T-helper 17 cell (primary cell): Measurements from ENCODE around the gene OSTN. TPM values are rescaled to one million over a fixed set of nuclear protein-coding genes. Genes with fewer than 3 reads are reported as not detected.

Experiments
- ATAC-seq: fragments of 150-1000 bp; cut with Tn5 transposase; 2 replicates; pipeline ENCODE4 v1.10.0; 2021; ENCODE audit warnings: mild to moderate bottlenecking, moderate library complexity
- DNase-seq, 3 donors: peaks; one replicate each; pipeline versions ENCODE4 v3.0.0 to v3.0.0-alpha.2; 2020 to 2021
- H3K9me3 ChIP-seq: one replicate; pipeline ENCODE4 v1.7.0; 2013; ENCODE audit warnings: low read length, mild to moderate bottlenecking; ENCODE audit not compliant: control insufficient read depth, poor library complexity, severe bottlenecking
- H3K27ac Mint-ChIP-seq: one replicate; pipeline ENCODE4 v1.8.0; 2022; ENCODE audit warnings: mild to moderate bottlenecking, moderate library complexity, mixed read lengths
- H3K27me3 Mint-ChIP-seq: one replicate; pipeline ENCODE4 v1.8.0; 2022; ENCODE audit warnings: mixed read lengths
- H3K36me3 Mint-ChIP-seq: one replicate; pipeline ENCODE4 v1.8.0; 2022; ENCODE audit warnings: low read depth, mixed read lengths
- H3K4me1 Mint-ChIP-seq: one replicate; pipeline ENCODE4 v1.8.0; 2022; ENCODE audit warnings: mild to moderate bottlenecking, mixed read lengths
- H3K4me3 Mint-ChIP-seq: one replicate; pipeline ENCODE4 v1.8.0; 2022; ENCODE audit warnings: mild to moderate bottlenecking, moderate library complexity, mixed read lengths
- total RNA-seq, 4 donors: library from RNA in 2 of 4; stranded (reverse) in 2 of 4; gene quantifications; one replicate each; pipeline ENCODE4 v1.2.3 and lab custom pipeline; 2022 to 2026

The OSTN gene
- total RNA-seq, 2 donors from 2014 or later: not detected

- Mint-ChIP-seq H3K27me3 (no peaks in the 10 kb centered on the region), H3K4me3 (no peak overlapping the region), H3K4me1 (no peaks in the 10 kb centered on the region), H3K27ac (no peak overlapping the region), H3K36me3 (no peaks in the 10 kb centered on the region)
- DNase-seq (no peak), ATAC-seq (no peak)
- H3K9me3 ChIP-seq: no peaks in the 10 kb centered on the region
Observed at GRCh38 chr3:191192941-191193340, 6.1 kb upstream of the OSTN start.

GRCh38 chr3:191197761-191198306 lies 1.2 kb upstream of the OSTN start:
- H3K36me3 Mint-ChIP-seq: no peaks in the 10 kb centered on the region
- H3K27ac Mint-ChIP-seq: no peak overlapping the region
- no peaks in the 10 kb centered on the region for H3K9me3 ChIP-seq
- DNase-seq: no peak
- ATAC-seq: no peak
- no peaks in the 10 kb centered on the region for H3K4me1 Mint-ChIP-seq
- no peak overlapping the region for H3K4me3 Mint-ChIP-seq
- no peaks in the 10 kb centered on the region for H3K27me3 Mint-ChIP-seq

GRCh38 chr3:191198480-191198879 lies 561 bp upstream of the OSTN start:
- H3K9me3 ChIP-seq: no peaks in the 10 kb centered on the region
- Mint-ChIP-seq H3K27me3 (no peaks in the 10 kb centered on the region), H3K4me3 (no peak overlapping the region), H3K36me3 (no peaks in the 10 kb centered on the region), H3K27ac (no peak overlapping the region), H3K4me1 (no peaks in the 10 kb centered on the region)
- ATAC-seq (no peak), DNase-seq (no peak)

- Mint-ChIP-seq H3K4me3 (no peak overlapping the region), H3K36me3 (no peaks in the 10 kb centered on the region), H3K27me3 (no peaks in the 10 kb centered on the region), H3K27ac (no peak overlapping the region), H3K4me1 (no peaks in the 10 kb centered on the region)
- H3K9me3 ChIP-seq: no peaks in the 10 kb centered on the region
- DNase-seq (no peak), ATAC-seq (no peak)
Observed at GRCh38 chr3:191210032-191210431, 11.0 kb downstream of the OSTN start.

- H3K9me3 ChIP-seq: no peaks in the 10 kb centered on the region
- peaks cover 3% of the 10 kb centered on the region for H3K36me3 Mint-ChIP-seq
- DNase-seq: no peak
- H3K4me1 Mint-ChIP-seq: no peaks in the 10 kb centered on the region
- H3K4me3 Mint-ChIP-seq: no peak overlapping the region
- H3K27ac Mint-ChIP-seq: no peak overlapping the region
- H3K27me3 Mint-ChIP-seq: no peaks in the 10 kb centered on the region
- no peak for ATAC-seq
Observed at GRCh38 chr3:191216510-191216909, 17.5 kb downstream of the OSTN start.

GRCh38 chr3:191217301-191217700 lies 18.3 kb downstream of the OSTN start:
- H3K27me3 Mint-ChIP-seq: no peaks in the 10 kb centered on the region
- no peak overlapping the region for H3K4me3 Mint-ChIP-seq
- H3K36me3 Mint-ChIP-seq: peaks cover 3% of the 10 kb centered on the region
- no peaks in the 10 kb centered on the region for H3K9me3 ChIP-seq
- DNase-seq (no peak), ATAC-seq (no peak)
- no peak overlapping the region for H3K27ac Mint-ChIP-seq
- no peaks in the 10 kb centered on the region for H3K4me1 Mint-ChIP-seq

- H3K27ac Mint-ChIP-seq: no peak overlapping the region
Observed at GRCh38 chr3:191220908-191221307, 21.9 kb downstream of the OSTN start.

GRCh38 chr3:191221638-191222037 lies 22.6 kb downstream of the OSTN start:
- ATAC-seq: no peak
- H3K27ac Mint-ChIP-seq: no peak overlapping the region

More at GRCh38 chr3:191220908-191221307, 21.9 kb downstream of the OSTN start:
- DNase-seq (no peak), ATAC-seq (no peak)
- Mint-ChIP-seq H3K27me3 (no peaks in the 10 kb centered on the region), H3K36me3 (peaks cover 3% of the 10 kb centered on the region), H3K4me1 (no peaks in the 10 kb centered on the region), H3K4me3 (no peak overlapping the region)
- H3K9me3 ChIP-seq: no peaks in the 10 kb centered on the region

GRCh38 chr3:191227541-191227940 lies 28.5 kb downstream of the OSTN start:
- H3K4me3 Mint-ChIP-seq: no peak overlapping the region
- no peaks in the 10 kb centered on the region for H3K4me1 Mint-ChIP-seq
- no peaks in the 10 kb centered on the region for H3K27me3 Mint-ChIP-seq
- no peak overlapping the region for H3K27ac Mint-ChIP-seq
- ATAC-seq (no peak), DNase-seq (no peak)
- H3K36me3 Mint-ChIP-seq: no peaks in the 10 kb centered on the region
- no peaks in the 10 kb centered on the region for H3K9me3 ChIP-seq

More at GRCh38 chr3:191221638-191222037, 22.6 kb downstream of the OSTN start:
- no peaks in the 10 kb centered on the region for H3K9me3 ChIP-seq
- no peaks in the 10 kb centered on the region for H3K4me1 Mint-ChIP-seq
- peaks cover 3% of the 10 kb centered on the region for H3K36me3 Mint-ChIP-seq
- no peak overlapping the region for H3K4me3 Mint-ChIP-seq
- no peak for DNase-seq
- no peaks in the 10 kb centered on the region for H3K27me3 Mint-ChIP-seq

GRCh38 chr3:191234216-191234615 lies 35.2 kb downstream of the OSTN start:
- Mint-ChIP-seq H3K4me1 (no peaks in the 10 kb centered on the region), H3K27me3 (no peaks in the 10 kb centered on the region)
- ATAC-seq: no peak

GRCh38 chr3:191235331-191236314 lies 36.6 kb downstream of the OSTN start:
- no peaks in the 10 kb centered on the region for H3K4me1 Mint-ChIP-seq
- H3K9me3 ChIP-seq: no peaks in the 10 kb centered on the region
- no peaks in the 10 kb centered on the region for H3K36me3 Mint-ChIP-seq
- ATAC-seq (no peak), DNase-seq (no peak)
- no peaks in the 10 kb centered on the region for H3K27me3 Mint-ChIP-seq
- no peak overlapping the region for H3K4me3 Mint-ChIP-seq
- no peak overlapping the region for H3K27ac Mint-ChIP-seq

More at GRCh38 chr3:191234216-191234615, 35.2 kb downstream of the OSTN start:
- H3K36me3 Mint-ChIP-seq: no peaks in the 10 kb centered on the region
- no peak overlapping the region for H3K27ac Mint-ChIP-seq
- H3K9me3 ChIP-seq: no peaks in the 10 kb centered on the region
- no peak overlapping the region for H3K4me3 Mint-ChIP-seq
- DNase-seq: no peak

- Mint-ChIP-seq H3K36me3 (no peaks in the 10 kb centered on the region), H3K27me3 (no peaks in the 10 kb centered on the region), H3K4me3 (no peak overlapping the region), H3K27ac (no peak overlapping the region), H3K4me1 (no peaks in the 10 kb centered on the region)
- H3K9me3 ChIP-seq: no peaks in the 10 kb centered on the region
- ATAC-seq (no peak), DNase-seq (no peak)
Observed at GRCh38 chr3:191236646-191237045, 37.6 kb downstream of the OSTN start.

GRCh38 chr3:191237047-191237882 lies 38.2 kb downstream of the OSTN start:
- H3K27ac Mint-ChIP-seq: no peak overlapping the region
- DNase-seq (no peak), ATAC-seq (no peak)
- H3K4me1 Mint-ChIP-seq: no peaks in the 10 kb centered on the region
- no peaks in the 10 kb centered on the region for H3K36me3 Mint-ChIP-seq
- H3K9me3 ChIP-seq: no peaks in the 10 kb centered on the region
- no peak overlapping the region for H3K4me3 Mint-ChIP-seq
- no peaks in the 10 kb centered on the region for H3K27me3 Mint-ChIP-seq
